Measurements from ENCODE around the gene ABHD17C. TPM values are rescaled to one million over a fixed set of nuclear protein-coding genes. Genes with fewer than 3 reads are reported as not detected.
A peak's percentile ranks its signal among the peaks of the same experiment; 100 is the strongest.

Gene ABHD17C
- total RNA-seq, 1 donor from 2014 or later, result 5.9 TPM

GRCh38 chr15:80778964-80779657 is 84.0 kb downstream of the ABHD17C start, which contains the start of gene CEMIP:
Gene CEMIP, plus strand, starts transcription at chr15:80779370. Its CDS starts 94,510 bp downstream, at chr15:80873880.
- H3K36me3 ChIP-seq, result no peaks in the 10 kb centered on the region
- no peak within 1 kb of the TSS for H3K27ac ChIP-seq (replicated peaks)
- TF ChIP-seq CTCF (IDR thresholded peaks at IDR 0.05; ENCODE audit: borderline replicate concordance), result peak; percentile 81
- H3K27me3 ChIP-seq (ENCODE audit: low read depth), result peaks cover 68% of the 10 kb centered on the region
- H3K9me3 ChIP-seq (replicated peaks), result no peaks in the 10 kb centered on the region
- H3K4me3 ChIP-seq, result peak within 1 kb of the TSS; percentile 70
- peaks cover 44% of the 10 kb centered on the region for H3K4me1 ChIP-seq
- DNase-seq, result peak; percentile 64
- intact Hi-C loops (cut with micrococcal nuclease), result loop anchor here (5.0 to 10.0 kb wide), 3 partner anchors 124 to 212 kb away; no protein-coding TSS in a partner anchor

GRCh38 chr15:80779658-80780415 is 84.7 kb downstream of the ABHD17C start:
- DNase-seq, result no peak
- H3K4me1 ChIP-seq, result peaks cover 44% of the 10 kb centered on the region
- H3K9me3 ChIP-seq (replicated peaks), result no peaks in the 10 kb centered on the region
- intact Hi-C loops (cut with micrococcal nuclease), result loop anchor here (5.0 to 10.0 kb wide), 3 partner anchors 125 to 213 kb away; no protein-coding TSS in a partner anchor
- H3K27me3 ChIP-seq (ENCODE audit: low read depth), result peaks cover 75% of the 10 kb centered on the region
- no peak overlapping the region for H3K27ac ChIP-seq (replicated peaks)
- H3K4me3 ChIP-seq, result peak overlapping the region; percentile 70
- no peak for TF ChIP-seq CTCF (IDR thresholded peaks at IDR 0.05; ENCODE audit: borderline replicate concordance)
- no peaks in the 10 kb centered on the region for H3K36me3 ChIP-seq

DNA sequence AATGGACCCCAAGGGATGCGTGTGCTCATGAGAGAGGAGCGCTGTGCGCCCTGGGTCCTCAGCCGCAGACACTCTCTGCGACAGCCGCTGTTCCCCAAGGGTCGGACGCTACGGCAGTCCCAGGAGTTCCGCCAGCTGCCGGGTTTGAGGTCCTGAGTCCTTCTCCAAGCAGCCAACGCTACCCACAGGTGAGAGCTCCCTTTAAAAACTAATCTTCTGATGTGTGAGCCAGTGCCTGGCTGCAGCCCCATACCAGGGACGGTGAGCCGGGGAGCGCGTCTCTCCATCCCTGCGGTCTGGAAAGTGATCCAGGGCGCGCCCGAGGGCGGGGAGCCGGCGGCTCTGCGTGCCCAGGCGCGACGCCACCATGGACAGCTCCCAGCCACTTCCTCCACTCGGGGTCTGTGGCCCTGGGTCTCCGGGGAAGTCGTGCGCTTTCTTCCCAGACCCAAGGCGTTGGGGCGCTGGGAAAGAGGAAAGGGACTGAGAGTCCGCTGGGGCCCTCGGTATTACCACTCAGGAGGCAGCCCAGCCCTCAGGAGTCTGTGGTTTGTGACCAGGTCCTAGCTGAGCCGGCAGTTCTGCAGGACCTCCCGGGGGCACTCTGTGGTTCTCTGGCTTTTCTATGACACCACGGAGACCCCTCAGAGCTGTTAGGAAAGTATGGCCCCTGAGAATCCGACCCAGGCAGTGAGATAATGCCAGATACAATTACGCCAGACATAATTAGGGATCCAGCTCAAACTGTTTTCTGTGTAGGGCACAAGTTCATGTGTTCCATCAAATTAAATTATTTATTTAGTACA is 85.5 kb downstream of the ABHD17C start:
- peak; percentile 53 for DNase-seq
- Histone ChIP-seq H3K9me3 (replicated peaks) (no peaks in the 10 kb centered on the region), H3K27ac (replicated peaks) (no peak overlapping the region), H3K27me3 (ENCODE audit: low read depth) (peaks cover 82% of the 10 kb centered on the region), H3K4me3 (peak overlapping the region; percentile 70), H3K36me3 (no peaks in the 10 kb centered on the region), H3K4me1 (peaks cover 44% of the 10 kb centered on the region)
- no peak for TF ChIP-seq CTCF (IDR thresholded peaks at IDR 0.05; ENCODE audit: borderline replicate concordance)
- intact Hi-C loops (cut with micrococcal nuclease), result no loop called here

DNA sequence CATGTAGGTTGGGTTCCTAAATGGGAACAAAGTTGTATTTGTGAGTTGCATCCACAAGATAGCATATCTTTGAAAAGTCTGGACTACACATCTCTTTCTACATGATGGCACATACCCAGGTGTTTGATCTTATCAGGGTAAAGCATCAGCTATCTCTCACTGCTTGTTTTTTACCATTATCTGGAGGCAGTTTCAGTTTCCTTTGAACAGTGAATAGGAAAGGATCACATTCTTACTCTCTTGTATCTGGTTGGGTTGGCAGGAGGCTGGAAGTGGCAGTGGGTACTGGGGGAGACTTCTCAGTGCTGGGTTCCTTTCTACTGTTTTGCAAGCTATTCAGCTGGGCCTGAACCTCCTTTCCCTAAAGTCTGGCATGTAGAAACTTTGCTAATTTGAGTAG is 88.2 kb downstream of the ABHD17C start:
- TF ChIP-seq CTCF (IDR thresholded peaks at IDR 0.05; ENCODE audit: borderline replicate concordance), result no peak
- no peaks in the 10 kb centered on the region for H3K9me3 ChIP-seq (replicated peaks)
- H3K4me3 ChIP-seq, result no peak overlapping the region
- intact Hi-C loops (cut with micrococcal nuclease), result no loop called here
- DNase-seq, result no peak
- peaks cover 88% of the 10 kb centered on the region for H3K27me3 ChIP-seq (ENCODE audit: low read depth)
- H3K36me3 ChIP-seq, result no peaks in the 10 kb centered on the region
- peaks cover 26% of the 10 kb centered on the region for H3K4me1 ChIP-seq
- H3K27ac ChIP-seq (replicated peaks), result no peak overlapping the region

DNA sequence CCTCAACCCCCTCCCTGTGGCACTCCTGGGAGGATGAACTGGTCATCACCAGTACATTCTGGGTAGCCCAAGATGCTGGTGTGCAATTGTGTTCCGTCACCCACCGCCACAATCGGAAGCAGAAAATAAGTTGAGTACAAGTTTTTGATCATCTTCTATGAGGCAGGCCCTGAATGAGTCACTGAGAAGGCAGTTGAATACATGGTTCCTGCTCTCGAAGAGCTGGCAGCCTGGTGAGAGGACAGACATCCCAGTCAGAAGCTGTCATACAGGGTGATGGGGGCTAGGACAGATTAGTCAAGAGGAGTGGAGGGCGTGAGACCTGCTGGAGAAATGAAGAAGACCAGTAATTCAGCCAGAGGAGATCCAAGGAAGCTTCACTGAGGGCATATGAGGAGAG is 90.2 kb downstream of the ABHD17C start:
- intact Hi-C loops (cut with micrococcal nuclease), result no loop called here
- Histone ChIP-seq H3K27me3 (ENCODE audit: low read depth) (peaks cover 76% of the 10 kb centered on the region), H3K4me3 (no peak overlapping the region), H3K27ac (replicated peaks) (no peak overlapping the region), H3K36me3 (no peaks in the 10 kb centered on the region), H3K9me3 (replicated peaks) (no peaks in the 10 kb centered on the region), H3K4me1 (peaks cover 6% of the 10 kb centered on the region)
- TF ChIP-seq CTCF (IDR thresholded peaks at IDR 0.05; ENCODE audit: borderline replicate concordance), result no peak
- no peak for DNase-seq
